ENCODE data around the gene SGK1. TPM values are rescaled to one million over a fixed set of nuclear protein-coding genes. Genes with fewer than 3 reads are reported as not detected.
A peak's percentile ranks its signal among the peaks of the same experiment; 100 is the strongest.

The SGK1 gene
- total and polyA plus RNA-seq, 2 experiments from 2014 or later = 145 to 161 TPM

- Histone ChIP-seq H3K9me3 (ENCODE audit: low read depth) (no peaks in the 10 kb centered on the region), H3K4me1 (ENCODE audit: insufficient read depth) (peaks cover 8% of the 10 kb centered on the region), H2AFZ (peak overlapping the region; percentile 61), H3K27ac (peak overlapping the region; percentile 98), H3K79me2 (peaks cover 32% of the 10 kb centered on the region), H4K20me1 (ENCODE audit: insufficient read depth, poor library complexity, severe bottlenecking) (peaks cover 26% of the 10 kb centered on the region), H3K9me2 (replicated peaks; ENCODE audit: insufficient read depth) (no peaks in the 10 kb centered on the region), H3K4me2 (peak overlapping the region; percentile 94), H3K4me3 (peak overlapping the region; percentile 86), H3K27me3 (no peaks in the 10 kb centered on the region), H3K36me3 (replicated peaks; ENCODE audit: insufficient read depth, low read depth) (peaks cover 5% of the 10 kb centered on the region)
- WGBS (ENCODE audit: low lambda C conversion rate, missing lambda C conversion rate) = 2% methylated on average over 39 of the region's 44 CpGs
- DNase-seq (ENCODE audit: low spot score) = peak; percentile 79
- TF ChIP-seq, protein P1, sequence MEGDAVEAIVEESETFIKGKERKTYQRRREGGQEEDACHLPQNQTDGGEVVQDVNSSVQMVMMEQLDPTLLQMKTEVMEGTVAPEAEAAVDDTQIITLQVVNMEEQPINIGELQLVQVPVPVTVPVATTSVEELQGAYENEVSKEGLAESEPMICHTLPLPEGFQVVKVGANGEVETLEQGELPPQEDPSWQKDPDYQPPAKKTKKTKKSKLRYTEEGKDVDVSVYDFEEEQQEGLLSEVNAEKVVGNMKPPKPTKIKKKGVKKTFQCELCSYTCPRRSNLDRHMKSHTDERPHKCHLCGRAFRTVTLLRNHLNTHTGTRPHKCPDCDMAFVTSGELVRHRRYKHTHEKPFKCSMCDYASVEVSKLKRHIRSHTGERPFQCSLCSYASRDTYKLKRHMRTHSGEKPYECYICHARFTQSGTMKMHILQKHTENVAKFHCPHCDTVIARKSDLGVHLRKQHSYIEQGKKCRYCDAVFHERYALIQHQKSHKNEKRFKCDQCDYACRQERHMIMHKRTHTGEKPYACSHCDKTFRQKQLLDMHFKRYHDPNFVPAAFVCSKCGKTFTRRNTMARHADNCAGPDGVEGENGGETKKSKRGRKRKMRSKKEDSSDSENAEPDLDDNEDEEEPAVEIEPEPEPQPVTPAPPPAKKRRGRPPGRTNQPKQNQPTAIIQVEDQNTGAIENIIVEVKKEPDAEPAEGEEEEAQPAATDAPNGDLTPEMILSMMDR (IDR thresholded peaks at IDR 0.05; ENCODE audit: poor library complexity) = no peak
- TF ChIP-seq EZH2 (IDR thresholded peaks at IDR 0.05; ENCODE audit: borderline replicate concordance) (no peak), EZH2phosphoT487 (IDR thresholded peaks at IDR 0.05; ENCODE audit: low read depth, severe bottlenecking, unreplicated experiment) (no peak)
Observed at GRCh38 chr6:134175532-134176263, 142.2 kb downstream of the SGK1 start.

GRCh38 chr6:134174672-134175531 is 143.0 kb downstream of the SGK1 start:
- WGBS (ENCODE audit: low lambda C conversion rate, missing lambda C conversion rate) = 1% methylated on average over 35 of the region's 100 CpGs
- Histone ChIP-seq H3K4me3 (peak overlapping the region; percentile 86), H3K4me1 (ENCODE audit: insufficient read depth) (peaks cover 15% of the 10 kb centered on the region), H3K36me3 (replicated peaks; ENCODE audit: insufficient read depth, low read depth) (peaks cover 5% of the 10 kb centered on the region), H3K27ac (peak overlapping the region; percentile 98), H3K79me2 (peaks cover 32% of the 10 kb centered on the region), H3K4me2 (peak overlapping the region; percentile 94), H3K27me3 (no peaks in the 10 kb centered on the region), H4K20me1 (ENCODE audit: insufficient read depth, poor library complexity, severe bottlenecking) (peaks cover 26% of the 10 kb centered on the region), H2AFZ (peak overlapping the region; percentile 61), H3K9me2 (replicated peaks; ENCODE audit: insufficient read depth) (no peaks in the 10 kb centered on the region), H3K9me3 (ENCODE audit: low read depth) (no peaks in the 10 kb centered on the region)
- peak; percentile 97 for DNase-seq (ENCODE audit: low spot score)
- TF ChIP-seq EZH2phosphoT487 (IDR thresholded peaks at IDR 0.05; ENCODE audit: low read depth, severe bottlenecking, unreplicated experiment) = no peak
- TF ChIP-seq, protein P1 (IDR thresholded peaks at IDR 0.05; ENCODE audit: poor library complexity) = no peak
- no peak for TF ChIP-seq EZH2 (IDR thresholded peaks at IDR 0.05; ENCODE audit: borderline replicate concordance)

GRCh38 chr6:134173936-134174671 is 143.8 kb downstream of the SGK1 start:
- H3K9me3 ChIP-seq (ENCODE audit: low read depth) = no peaks in the 10 kb centered on the region
- peaks cover 5% of the 10 kb centered on the region for H3K36me3 ChIP-seq (replicated peaks; ENCODE audit: insufficient read depth, low read depth)
- WGBS (ENCODE audit: low lambda C conversion rate, missing lambda C conversion rate) = 2% methylated on average over 21 of the region's 21 CpGs
- no peaks in the 10 kb centered on the region for H3K9me2 ChIP-seq (replicated peaks; ENCODE audit: insufficient read depth)
- peak overlapping the region; percentile 33 for H2AFZ ChIP-seq
- H3K4me2 ChIP-seq = peak overlapping the region; percentile 94
- H3K79me2 ChIP-seq = peaks cover 32% of the 10 kb centered on the region
- peak overlapping the region; percentile 80 for H3K27ac ChIP-seq
- DNase-seq (ENCODE audit: low spot score) = peak; percentile 89
- H3K27me3 ChIP-seq = no peaks in the 10 kb centered on the region
- peaks cover 26% of the 10 kb centered on the region for H4K20me1 ChIP-seq (ENCODE audit: insufficient read depth, poor library complexity, severe bottlenecking)
- H3K4me1 ChIP-seq (ENCODE audit: insufficient read depth) = peaks cover 15% of the 10 kb centered on the region
- H3K4me3 ChIP-seq = peak overlapping the region; percentile 79
- TF ChIP-seq EZH2phosphoT487 (IDR thresholded peaks at IDR 0.05; ENCODE audit: low read depth, severe bottlenecking, unreplicated experiment) = no peak
- TF ChIP-seq, protein P1 (IDR thresholded peaks at IDR 0.05; ENCODE audit: poor library complexity) = peak; percentile 91
- TF ChIP-seq EZH2 (IDR thresholded peaks at IDR 0.05; ENCODE audit: borderline replicate concordance) = no peak

Data from hepatocyte (in vitro differentiated cells).